Measurements from ENCODE around the gene MYH14.

DNA sequence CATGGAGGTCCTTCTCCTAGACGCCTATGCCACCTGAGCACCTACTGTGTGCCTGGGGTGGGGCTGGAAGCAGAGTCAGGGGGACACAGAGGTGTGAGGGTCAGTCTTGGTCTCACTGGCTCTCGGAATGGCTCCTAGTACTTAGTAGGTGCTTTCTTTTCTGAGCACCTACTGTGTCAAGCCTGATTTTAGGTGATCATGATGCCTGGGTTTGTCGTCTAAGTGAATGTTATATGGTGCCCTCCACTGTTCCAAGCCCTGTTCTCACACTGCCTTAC is 20.0 kb downstream of the MYH14 start:
- TF ChIP-seq, protein P1, sequence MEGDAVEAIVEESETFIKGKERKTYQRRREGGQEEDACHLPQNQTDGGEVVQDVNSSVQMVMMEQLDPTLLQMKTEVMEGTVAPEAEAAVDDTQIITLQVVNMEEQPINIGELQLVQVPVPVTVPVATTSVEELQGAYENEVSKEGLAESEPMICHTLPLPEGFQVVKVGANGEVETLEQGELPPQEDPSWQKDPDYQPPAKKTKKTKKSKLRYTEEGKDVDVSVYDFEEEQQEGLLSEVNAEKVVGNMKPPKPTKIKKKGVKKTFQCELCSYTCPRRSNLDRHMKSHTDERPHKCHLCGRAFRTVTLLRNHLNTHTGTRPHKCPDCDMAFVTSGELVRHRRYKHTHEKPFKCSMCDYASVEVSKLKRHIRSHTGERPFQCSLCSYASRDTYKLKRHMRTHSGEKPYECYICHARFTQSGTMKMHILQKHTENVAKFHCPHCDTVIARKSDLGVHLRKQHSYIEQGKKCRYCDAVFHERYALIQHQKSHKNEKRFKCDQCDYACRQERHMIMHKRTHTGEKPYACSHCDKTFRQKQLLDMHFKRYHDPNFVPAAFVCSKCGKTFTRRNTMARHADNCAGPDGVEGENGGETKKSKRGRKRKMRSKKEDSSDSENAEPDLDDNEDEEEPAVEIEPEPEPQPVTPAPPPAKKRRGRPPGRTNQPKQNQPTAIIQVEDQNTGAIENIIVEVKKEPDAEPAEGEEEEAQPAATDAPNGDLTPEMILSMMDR (IDR thresholded peaks at IDR 0.05), result no peak
- TF ChIP-seq POLR2A (IDR thresholded peaks at IDR 0.05), result no peak
